ENCODE data around the gene WNT7A.

WNT7A gene

DNA sequence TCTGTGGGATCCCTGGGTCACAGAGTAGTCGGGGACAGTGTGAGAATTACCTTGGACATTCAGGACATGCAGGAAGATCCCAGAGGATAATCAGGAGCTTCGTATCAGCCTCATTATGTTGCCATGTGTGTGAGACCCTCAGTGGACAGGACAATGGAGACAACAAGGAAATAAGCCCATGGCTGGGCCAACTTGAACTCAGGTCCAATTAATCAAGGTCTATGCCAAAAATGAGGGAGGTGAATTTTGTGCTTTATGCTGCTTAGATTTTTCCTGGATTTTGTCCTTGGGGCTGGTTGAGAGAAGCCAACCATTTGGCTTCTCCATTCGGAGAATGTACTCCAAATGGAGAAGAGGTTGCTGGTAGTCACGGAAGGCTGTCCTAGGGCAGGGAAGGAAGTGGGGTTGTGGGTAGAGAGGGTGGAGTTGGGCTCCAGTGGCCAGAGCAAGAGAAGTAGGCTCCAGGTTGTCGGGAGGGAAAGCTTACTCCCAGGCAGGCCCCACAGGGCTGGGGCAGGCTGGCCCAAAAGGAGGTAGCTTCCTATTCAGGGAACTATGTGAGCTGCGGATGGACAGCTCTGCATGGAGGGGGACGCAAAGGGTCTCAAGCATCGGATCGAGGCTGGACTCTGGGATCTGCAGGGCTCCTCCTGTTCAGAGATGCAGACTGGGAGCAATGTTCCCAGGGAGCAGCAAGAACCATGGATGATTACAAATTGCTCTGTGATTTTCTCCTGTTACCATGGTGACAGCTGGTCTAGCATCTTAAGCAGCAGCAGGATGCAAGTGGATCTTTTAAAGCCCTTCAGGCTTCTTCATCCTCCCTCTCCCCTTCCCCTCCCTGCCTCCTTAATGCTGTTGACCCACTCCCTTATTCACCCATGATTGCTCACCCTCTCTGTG lies 91.1 kb downstream of the WNT7A start:
- Histone ChIP-seq H3K9me3 (ENCODE audit: control insufficient read depth, low read length) (no peaks in the 10 kb centered on the region), H3K27ac (ENCODE audit: insufficient read depth, low read length, poor library complexity, severe bottlenecking) (no peak overlapping the region), H3K4me3 (ENCODE audit: insufficient read depth, low read depth, low read length, poor library complexity, severe bottlenecking) (no peak overlapping the region), H3K36me3 (ENCODE audit: control insufficient read depth, insufficient read depth, low read length) (no peaks in the 10 kb centered on the region), H3K4me1 (ENCODE audit: control insufficient read depth, insufficient read depth, low read length, poor library complexity, severe bottlenecking) (no peaks in the 10 kb centered on the region), H3K27me3 (replicated peaks; ENCODE audit: control insufficient read depth, insufficient read depth, low read length, poor library complexity, severe bottlenecking) (no peaks in the 10 kb centered on the region)
- DNase-seq, result no peak

DNA sequence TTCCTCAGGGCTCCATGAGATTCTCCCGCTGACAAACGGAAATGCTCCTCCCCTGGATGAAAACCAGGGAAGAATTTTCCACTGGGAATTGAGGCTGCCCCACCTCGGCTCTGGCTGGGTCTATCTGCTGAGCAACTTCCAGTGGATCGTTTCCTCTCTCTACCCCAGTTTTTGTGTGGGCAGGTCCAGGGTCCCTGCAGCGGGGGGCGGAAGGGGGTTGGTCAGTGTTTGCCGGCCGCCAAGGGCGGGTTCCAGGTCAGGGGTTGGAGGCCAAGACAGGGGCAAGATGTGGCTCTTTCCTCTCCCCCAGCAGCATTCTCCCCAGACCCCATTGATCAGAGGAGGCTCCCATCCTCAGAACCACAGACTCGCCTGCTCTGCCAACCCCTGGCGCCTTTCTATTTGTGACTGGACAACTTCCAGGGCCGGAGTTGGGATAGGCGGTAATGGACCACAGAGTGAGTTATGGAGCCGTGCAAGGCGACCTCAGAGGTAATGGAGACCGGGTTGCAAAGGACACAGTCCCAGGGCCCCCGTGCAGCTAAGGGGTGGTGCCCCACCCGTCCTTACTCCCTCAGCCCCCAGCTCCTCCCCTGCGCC lies 92.2 kb downstream of the WNT7A start:
- no peaks in the 10 kb centered on the region for H3K36me3 ChIP-seq (ENCODE audit: control insufficient read depth, insufficient read depth, low read length)
- no peaks in the 10 kb centered on the region for H3K27me3 ChIP-seq (replicated peaks; ENCODE audit: control insufficient read depth, insufficient read depth, low read length, poor library complexity, severe bottlenecking)
- H3K9me3 ChIP-seq (ENCODE audit: control insufficient read depth, low read length), result no peaks in the 10 kb centered on the region
- no peak overlapping the region for H3K4me3 ChIP-seq (ENCODE audit: insufficient read depth, low read depth, low read length, poor library complexity, severe bottlenecking)
- H3K4me1 ChIP-seq (ENCODE audit: control insufficient read depth, insufficient read depth, low read length, poor library complexity, severe bottlenecking), result no peaks in the 10 kb centered on the region
- no peak for DNase-seq
- no peak overlapping the region for H3K27ac ChIP-seq (ENCODE audit: insufficient read depth, low read length, poor library complexity, severe bottlenecking)

DNA sequence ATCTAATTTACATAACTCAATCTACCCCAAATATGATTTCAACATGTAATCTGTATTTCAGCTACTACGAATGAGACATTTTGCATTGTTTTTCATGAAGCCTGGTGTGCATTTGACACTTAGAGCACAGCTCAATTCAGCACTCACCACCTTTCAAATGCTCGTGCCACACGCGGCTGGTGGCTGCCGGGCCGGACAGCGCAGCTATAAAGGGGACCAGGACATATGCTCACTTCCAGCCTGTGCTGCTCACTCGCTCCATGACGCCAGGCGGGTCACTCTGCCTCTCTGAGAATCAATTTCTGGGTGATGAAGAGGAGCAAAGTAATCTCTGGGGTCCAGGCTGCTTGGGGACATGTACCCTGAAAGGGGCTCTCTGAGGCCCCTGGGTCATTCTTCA lies 93.1 kb downstream of the WNT7A start:
- Histone ChIP-seq H3K27ac (ENCODE audit: insufficient read depth, low read length, poor library complexity, severe bottlenecking) (no peak overlapping the region), H3K9me3 (ENCODE audit: control insufficient read depth, low read length) (no peaks in the 10 kb centered on the region), H3K4me1 (ENCODE audit: control insufficient read depth, insufficient read depth, low read length, poor library complexity, severe bottlenecking) (no peaks in the 10 kb centered on the region), H3K36me3 (ENCODE audit: control insufficient read depth, insufficient read depth, low read length) (no peaks in the 10 kb centered on the region), H3K27me3 (replicated peaks; ENCODE audit: control insufficient read depth, insufficient read depth, low read length, poor library complexity, severe bottlenecking) (no peaks in the 10 kb centered on the region), H3K4me3 (ENCODE audit: insufficient read depth, low read depth, low read length, poor library complexity, severe bottlenecking) (no peak overlapping the region)
- no peak for DNase-seq

DNA sequence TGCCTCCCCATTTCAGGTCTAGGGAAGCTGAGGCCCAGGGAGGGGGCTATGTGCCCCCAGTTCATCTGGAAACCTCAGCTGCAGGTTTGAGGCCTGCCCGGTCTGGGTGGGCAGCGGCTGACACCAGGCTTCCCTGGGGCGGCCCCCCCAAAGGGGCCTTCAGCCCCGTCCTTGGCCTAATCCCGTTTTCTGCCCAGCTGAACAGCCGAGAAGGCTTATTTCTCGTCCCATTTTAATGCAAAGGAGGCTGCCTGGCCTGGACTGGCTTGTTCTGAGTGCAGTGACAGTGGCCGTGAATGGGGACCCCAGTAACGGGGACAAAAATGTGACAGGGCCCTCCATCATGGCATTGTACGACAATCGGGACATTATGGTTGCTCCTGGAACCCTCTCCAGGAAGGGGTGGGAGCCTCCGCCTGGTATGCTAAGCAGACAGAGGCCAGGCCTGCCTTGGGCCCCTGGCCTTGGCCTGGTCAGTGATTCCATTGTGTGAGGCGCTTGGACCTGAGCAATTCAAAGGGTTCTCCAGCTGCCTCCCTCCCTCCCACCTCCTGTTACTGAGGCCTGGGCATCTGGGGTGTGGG lies 93.9 kb downstream of the WNT7A start:
- Histone ChIP-seq H3K9me3 (ENCODE audit: control insufficient read depth, low read length) (no peaks in the 10 kb centered on the region), H3K27ac (ENCODE audit: insufficient read depth, low read length, poor library complexity, severe bottlenecking) (no peak overlapping the region), H3K4me1 (ENCODE audit: control insufficient read depth, insufficient read depth, low read length, poor library complexity, severe bottlenecking) (no peaks in the 10 kb centered on the region), H3K36me3 (ENCODE audit: control insufficient read depth, insufficient read depth, low read length) (no peaks in the 10 kb centered on the region), H3K4me3 (ENCODE audit: insufficient read depth, low read depth, low read length, poor library complexity, severe bottlenecking) (no peak overlapping the region), H3K27me3 (replicated peaks; ENCODE audit: control insufficient read depth, insufficient read depth, low read length, poor library complexity, severe bottlenecking) (no peaks in the 10 kb centered on the region)
- DNase-seq, result no peak

DNA sequence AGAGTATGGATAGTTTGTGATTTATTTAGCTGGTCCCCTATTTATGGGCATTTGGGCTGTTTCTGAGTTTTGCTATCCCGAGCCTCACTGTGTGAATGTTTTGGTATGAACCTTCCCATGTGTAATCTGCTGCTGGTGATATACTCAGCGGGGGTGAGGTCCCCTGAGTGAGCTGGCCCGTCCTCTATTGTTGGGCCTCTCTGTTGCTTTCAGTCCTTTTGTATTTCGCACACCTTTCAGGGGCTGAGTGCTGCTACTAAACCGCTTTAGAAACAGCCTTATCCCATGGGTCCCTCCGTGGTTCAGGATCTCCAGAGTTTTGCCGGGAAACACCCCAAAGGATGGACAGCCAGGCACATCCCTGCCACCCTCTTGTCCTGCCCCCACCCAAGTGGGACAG lies 94.5 kb downstream of the WNT7A start:
- Histone ChIP-seq H3K36me3 (ENCODE audit: control insufficient read depth, insufficient read depth, low read length) (no peaks in the 10 kb centered on the region), H3K4me3 (ENCODE audit: insufficient read depth, low read depth, low read length, poor library complexity, severe bottlenecking) (no peak overlapping the region), H3K9me3 (ENCODE audit: control insufficient read depth, low read length) (no peaks in the 10 kb centered on the region), H3K27me3 (replicated peaks; ENCODE audit: control insufficient read depth, insufficient read depth, low read length, poor library complexity, severe bottlenecking) (no peaks in the 10 kb centered on the region), H3K4me1 (ENCODE audit: control insufficient read depth, insufficient read depth, low read length, poor library complexity, severe bottlenecking) (no peaks in the 10 kb centered on the region), H3K27ac (ENCODE audit: insufficient read depth, low read length, poor library complexity, severe bottlenecking) (no peak overlapping the region)
- DNase-seq, result no peak

DNA sequence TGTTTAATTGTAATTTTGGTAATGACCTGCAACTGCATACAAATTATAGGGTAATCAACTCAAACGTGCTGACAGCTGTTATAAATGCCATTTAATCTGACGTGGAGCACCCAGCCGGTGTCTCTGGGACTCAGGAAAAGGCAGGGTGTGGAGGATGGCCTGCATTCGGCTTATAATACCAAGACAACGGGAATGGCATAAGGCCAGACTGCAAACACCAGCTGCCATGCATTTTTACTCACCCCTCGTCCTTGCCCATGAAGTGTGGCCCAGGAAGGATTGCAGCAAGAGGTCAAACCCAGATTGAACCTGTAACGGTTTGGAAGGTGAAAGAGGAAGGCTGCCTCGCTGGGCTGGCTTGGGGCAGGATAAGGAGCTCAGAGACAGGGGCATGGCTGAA lies 96.4 kb downstream of the WNT7A start:
- Histone ChIP-seq H3K27me3 (replicated peaks; ENCODE audit: control insufficient read depth, insufficient read depth, low read length, poor library complexity, severe bottlenecking) (no peaks in the 10 kb centered on the region), H3K9me3 (ENCODE audit: control insufficient read depth, low read length) (no peaks in the 10 kb centered on the region), H3K4me1 (ENCODE audit: control insufficient read depth, insufficient read depth, low read length, poor library complexity, severe bottlenecking) (no peaks in the 10 kb centered on the region), H3K36me3 (ENCODE audit: control insufficient read depth, insufficient read depth, low read length) (no peaks in the 10 kb centered on the region), H3K4me3 (ENCODE audit: insufficient read depth, low read depth, low read length, poor library complexity, severe bottlenecking) (no peak overlapping the region), H3K27ac (ENCODE audit: insufficient read depth, low read length, poor library complexity, severe bottlenecking) (no peak overlapping the region)
- no peak for DNase-seq

DNA sequence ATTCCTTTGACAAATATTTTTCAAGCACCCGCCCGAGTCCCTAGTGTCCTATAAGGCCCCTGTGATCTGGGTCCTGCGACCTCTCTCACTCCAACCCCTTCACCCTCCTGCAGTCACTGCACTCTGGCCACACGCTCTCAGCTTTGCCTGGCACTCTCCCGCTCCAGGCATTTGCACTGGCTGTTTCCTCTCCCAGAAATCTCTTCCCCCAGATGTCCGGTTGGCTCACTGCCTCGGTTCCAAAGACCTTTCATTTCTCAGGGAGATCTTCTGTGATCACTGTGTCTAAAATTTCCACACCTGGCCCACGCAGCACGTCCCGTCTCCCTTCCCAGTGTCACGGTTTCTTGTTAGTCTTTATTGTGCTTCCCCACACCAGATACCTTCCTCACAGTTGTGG lies 97.4 kb downstream of the WNT7A start:
- H3K27ac ChIP-seq (ENCODE audit: insufficient read depth, low read length, poor library complexity, severe bottlenecking), result no peak overlapping the region
- no peak for DNase-seq
- H3K27me3 ChIP-seq (replicated peaks; ENCODE audit: control insufficient read depth, insufficient read depth, low read length, poor library complexity, severe bottlenecking), result no peaks in the 10 kb centered on the region
- no peaks in the 10 kb centered on the region for H3K4me1 ChIP-seq (ENCODE audit: control insufficient read depth, insufficient read depth, low read length, poor library complexity, severe bottlenecking)
- H3K9me3 ChIP-seq (ENCODE audit: control insufficient read depth, low read length), result no peaks in the 10 kb centered on the region
- no peak overlapping the region for H3K4me3 ChIP-seq (ENCODE audit: insufficient read depth, low read depth, low read length, poor library complexity, severe bottlenecking)
- H3K36me3 ChIP-seq (ENCODE audit: control insufficient read depth, insufficient read depth, low read length), result no peaks in the 10 kb centered on the region

DNA sequence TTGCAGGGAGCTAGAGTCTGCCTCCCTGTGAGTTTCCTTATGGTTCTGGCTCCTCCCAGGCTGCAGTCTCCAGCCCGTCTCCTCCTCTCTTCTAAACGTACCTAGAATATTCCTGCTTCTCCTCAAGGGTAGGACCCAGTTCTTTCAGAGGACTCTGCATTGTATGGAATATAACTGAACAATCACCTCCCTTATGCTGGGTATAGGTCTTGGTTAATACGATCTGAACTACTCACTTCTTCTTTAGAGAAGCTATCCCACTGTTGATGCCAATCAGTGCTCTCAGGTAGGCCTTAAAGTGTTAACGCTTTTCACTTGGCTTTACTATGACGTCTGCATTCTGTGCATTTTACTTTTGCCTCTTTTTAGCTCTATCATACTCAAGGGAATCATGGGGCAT lies 98.5 kb downstream of the WNT7A start:
- Histone ChIP-seq H3K36me3 (ENCODE audit: control insufficient read depth, insufficient read depth, low read length) (no peaks in the 10 kb centered on the region), H3K9me3 (ENCODE audit: control insufficient read depth, low read length) (no peaks in the 10 kb centered on the region), H3K27me3 (replicated peaks; ENCODE audit: control insufficient read depth, insufficient read depth, low read length, poor library complexity, severe bottlenecking) (no peaks in the 10 kb centered on the region), H3K27ac (ENCODE audit: insufficient read depth, low read length, poor library complexity, severe bottlenecking) (no peak overlapping the region), H3K4me3 (ENCODE audit: insufficient read depth, low read depth, low read length, poor library complexity, severe bottlenecking) (no peak overlapping the region), H3K4me1 (ENCODE audit: control insufficient read depth, insufficient read depth, low read length, poor library complexity, severe bottlenecking) (no peaks in the 10 kb centered on the region)
- no peak for DNase-seq

DNA sequence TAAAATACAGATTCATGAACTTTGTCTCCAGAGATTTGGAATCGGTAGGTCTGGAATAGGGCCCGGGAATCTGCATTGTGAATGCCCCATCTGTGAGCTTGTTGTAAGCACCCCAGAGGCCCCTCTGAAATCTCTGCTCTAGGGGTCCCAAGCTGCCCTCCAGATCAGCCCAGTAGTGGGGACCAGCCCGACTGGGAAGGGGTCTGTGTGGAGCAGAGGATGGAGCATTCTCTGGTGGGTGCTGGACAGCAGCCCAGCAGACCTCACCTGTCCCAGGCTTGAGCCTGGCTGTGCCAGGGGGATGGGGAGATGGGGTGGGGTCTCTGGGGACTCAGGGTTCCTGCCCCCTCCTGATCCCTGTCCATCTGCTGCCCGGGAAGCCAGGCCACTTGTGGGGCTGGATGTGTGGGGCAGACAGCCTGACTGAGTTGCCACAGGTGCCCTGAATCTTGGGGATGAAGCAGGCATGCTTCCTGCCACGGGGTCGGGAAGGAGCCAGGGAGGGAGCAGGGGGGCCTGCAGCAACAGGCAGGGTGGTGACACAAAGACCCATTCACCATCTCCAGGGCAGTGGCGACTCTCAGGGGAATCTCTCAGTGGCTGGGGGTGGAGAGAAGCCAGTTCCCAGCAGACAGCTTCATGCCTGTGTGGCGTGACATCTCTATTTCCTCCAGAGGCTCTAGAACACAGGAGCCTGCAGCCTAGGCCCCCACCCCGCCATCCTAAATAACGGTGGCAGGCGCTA lies 99.3 kb downstream of the WNT7A start:
- H3K9me3 ChIP-seq (ENCODE audit: control insufficient read depth, low read length), result no peaks in the 10 kb centered on the region
- H3K27ac ChIP-seq (ENCODE audit: insufficient read depth, low read length, poor library complexity, severe bottlenecking), result no peak overlapping the region
- H3K27me3 ChIP-seq (replicated peaks; ENCODE audit: control insufficient read depth, insufficient read depth, low read length, poor library complexity, severe bottlenecking), result no peaks in the 10 kb centered on the region
- no peak for DNase-seq
- no peaks in the 10 kb centered on the region for H3K4me1 ChIP-seq (ENCODE audit: control insufficient read depth, insufficient read depth, low read length, poor library complexity, severe bottlenecking)
- no peaks in the 10 kb centered on the region for H3K36me3 ChIP-seq (ENCODE audit: control insufficient read depth, insufficient read depth, low read length)
- H3K4me3 ChIP-seq (ENCODE audit: insufficient read depth, low read depth, low read length, poor library complexity, severe bottlenecking), result no peak overlapping the region
